A549 (cell line): ENCODE data around the gene NDUFB4. TPM values are rescaled to one million over a fixed set of nuclear protein-coding genes. Genes with fewer than 3 reads are reported as not detected.

Source experiments
- ATAC-seq, 2 experiments: fragments of 200-7000 bp in 1 of 2; fragments of >200 bp in 1 of 2; cut with Nextera tagmentation in 1 of 2; cut with Tn5 transposase in 1 of 2; 3 replicates each; pipeline versions ENCODE4 v1.8.0 to v1.9.1; 2018 to 2020; ENCODE audit warnings: mild to moderate bottlenecking in 1 of 2, moderate library complexity in 1 of 2
- CTCF ChIA-PET: fragments of 300-600 bp; sonication (Branson Sonifier 250); formaldehyde crosslinking; extraction: SDS; loops from one replicate; lab custom pipeline; 2021; ENCODE audit warnings: antibody characterized with exemption, inconsistent platforms; lab: Yijun Ruan, JAX
- POLR2A ChIA-PET: fragments of 350-600 bp; formaldehyde crosslinking; extraction: SDS; loops from one replicate; lab custom pipeline; 2021; ENCODE audit warnings: antibody characterized with exemption, inconsistent platforms; lab: Yijun Ruan, JAX
- DNase-seq, 2 experiments: peaks; one replicate each; pipeline versions ENCODE4 v3.0.0 to v3.0.0-alpha.2; 2011 to 2016; ENCODE audit warnings: low read depth in 1 of 2, low spot score in 1 of 2
- FAIRE-seq: peaks from 2 replicates; lab custom pipeline; 2011; peaks lifted over from hg19 to GRCh38; lab: Jason Lieb, UNC
- H3K27ac ChIP-seq, 2 experiments: fragments of >200 bp; sonication (Bioruptor Twin); formaldehyde crosslinking; 3 replicates each; pipeline ENCODE4 v1.5.1; 2016 to 2017
- H3K4me1 ChIP-seq: fragments of >200 bp; sonication (Bioruptor Twin); formaldehyde crosslinking; 3 replicates; pipeline ENCODE4 v1.6.1; 2016
- H3K4me2 ChIP-seq: fragments of >200 bp; sonication (Bioruptor Twin); formaldehyde crosslinking; 3 replicates; pipeline ENCODE4 v1.6.1; 2016
- H3K4me3 ChIP-seq: fragments of >200 bp; sonication (Bioruptor Twin); formaldehyde crosslinking; 3 replicates; pipeline ENCODE4 v1.5.1; 2016
- H3K9me3 ChIP-seq: fragments of >200 bp; sonication (Bioruptor Twin); formaldehyde crosslinking; 3 replicates; pipeline ENCODE4 v1.6.1; 2016
- ATOH8 ChIP-seq: fragments of 250-450 bp; sonication (Bioruptor Pico); IDR thresholded peaks from 2 replicates; pipeline ENCODE4 v1.5.0; 2020; ENCODE audit warnings: low read depth, mild to moderate bottlenecking, moderate library complexity
- CBX2 ChIP-seq: fragments of 200-600 bp; sonication (generic); IDR thresholded peaks from 2 replicates; pipeline ENCODE4 v1.6.1; 2016; ENCODE audit warnings: low read depth, mild to moderate bottlenecking, borderline replicate concordance
- CBX8 ChIP-seq: fragments of 200-600 bp; sonication (generic); IDR thresholded peaks from 2 replicates; pipeline ENCODE4 v1.6.1; 2016
- CEBPB ChIP-seq, 2 experiments: fragments of >200 bp in 1 of 2; sonication (Bioruptor Twin) in 1 of 2; formaldehyde crosslinking in 1 of 2; IDR thresholded peaks; 2 replicates each; pipeline ENCODE4 v1.6.1; 2012 to 2016
- CTCF ChIP-seq: fragments of >200 bp; sonication (Bioruptor Twin); formaldehyde crosslinking; IDR thresholded peaks from 3 replicates; pipeline ENCODE4 v1.5.1; 2016
- EP300 ChIP-seq, 2 experiments: fragments of >200 bp; sonication (Bioruptor Twin); formaldehyde crosslinking; IDR thresholded peaks; 2 replicates in 1 of 2; 3 replicates in 1 of 2; pipeline ENCODE4 v1.6.1; 2016 to 2017
- FOSB ChIP-seq: fragments of 250-450 bp; sonication (Bioruptor Pico); IDR thresholded peaks from 2 replicates; pipeline ENCODE4 v1.5.0; 2020; ENCODE audit warnings: mild to moderate bottlenecking, moderate library complexity
- FOSL2 ChIP-seq, 2 experiments: fragments of 450-650 bp in 1 of 2; fragments of >200 bp in 1 of 2; sonication (Bioruptor Twin) in 1 of 2; formaldehyde crosslinking; IDR thresholded peaks; 2 replicates each; pipeline versions ENCODE4 v1.5.0 to v1.6.1; 2016 to 2020; ENCODE audit warnings: mild to moderate bottlenecking in 1 of 2, moderate library complexity in 1 of 2
- FOXS1 ChIP-seq: fragments of 250-450 bp; sonication (Bioruptor Pico); IDR thresholded peaks from 2 replicates; pipeline ENCODE4 v1.5.0; 2020; ENCODE audit warnings: mild to moderate bottlenecking, moderate library complexity
- JUNB ChIP-seq: fragments of >200 bp; sonication (Bioruptor Twin); formaldehyde crosslinking; IDR thresholded peaks from 2 replicates; pipeline ENCODE4 v1.6.1; 2016
- KDM5A ChIP-seq: fragments of 200-600 bp; sonication (generic); IDR thresholded peaks from 2 replicates; pipeline ENCODE4 v1.6.1; 2016; ENCODE audit warnings: antibody characterized with exemption, mild to moderate bottlenecking
- NR3C1 ChIP-seq: fragments of >200 bp; sonication (Bioruptor Twin); formaldehyde crosslinking; IDR thresholded peaks from 3 replicates; pipeline ENCODE4 v1.6.1; 2017
- RAD21 ChIP-seq, 2 experiments: fragments of >200 bp in 1 of 2; sonication (Bioruptor Twin) in 1 of 2; formaldehyde crosslinking in 1 of 2; IDR thresholded peaks in 1 of 2; conservative IDR thresholded peaks in 1 of 2; 2 replicates in 1 of 2; 3 replicates in 1 of 2; pipeline ENCODE4 v1.6.1; 2012 to 2018; ENCODE audit warnings: inconsistent platforms in 1 of 2
- REST ChIP-seq: fragments of 200-600 bp; sonication (generic); IDR thresholded peaks from 2 replicates; pipeline ENCODE4 v1.6.1; 2016; ENCODE audit warnings: antibody characterized with exemption, mild to moderate bottlenecking, moderate library complexity
- RFX5 ChIP-seq: fragments of 450-650 bp; IDR thresholded peaks from 2 replicates; pipeline ENCODE4 v1.7.1; 2014; ENCODE audit warnings: antibody characterized with exemption, mild to moderate bottlenecking, moderate library complexity
- SMC3 ChIP-seq: fragments of >200 bp; sonication (Bioruptor Twin); formaldehyde crosslinking; IDR thresholded peaks from 3 replicates; pipeline ENCODE4 v1.6.1; 2018; ENCODE audit warnings: inconsistent platforms
- TFCP2L1 ChIP-seq: fragments of 250-450 bp; sonication (Bioruptor Pico); IDR thresholded peaks from 2 replicates; pipeline ENCODE4 v1.5.0; 2021; ENCODE audit warnings: mild to moderate bottlenecking
- ZFP36 ChIP-seq: fragments of 450-650 bp; IDR thresholded peaks from 2 replicates; pipeline ENCODE4 v1.6.1; 2014; ENCODE audit warnings: borderline replicate concordance; ENCODE audit not compliant: partially characterized antibody
- WGBS: methylation state at CpG from one replicate; pipeline ENCODE4 v1.1.6; 2017; ENCODE audit errors: missing lambda C conversion rate; 5-methylcytosine and 5-hydroxymethylcytosine counted together
- polyA plus RNA-seq, 4 experiments: library from polyadenylated mRNA; depleted of rRNA in 3 of 4; stranded (reverse); fragments of >200 nt; fragmentation: RNase III in 1 of 4; extraction: RNeasy Plus Mini Kit Qiagen cat#74134 plus additional on column Dnase treatment in 1 of 4; gene quantifications; 2 replicates in 3 of 4; 3 replicates in 1 of 4; pipeline ENCODE4 v1.2.3, GENCODE V29; 2011 to 2017

The NDUFB4 gene
- polyA plus RNA-seq, 2 of the 4 experiments (the other 2 are of a cell fraction), result 239 to 686 TPM

GRCh38 chr3:120560304-120561250, 35.6 kb upstream of the NDUFB4 start:
- Histone ChIP-seq H3K4me2 (no peak overlapping the region), H3K27ac (no peak overlapping the region), H3K9me3 (no peaks in the 10 kb centered on the region), H3K4me3 (no peak overlapping the region), H3K4me1 (peaks cover 12% of the 10 kb centered on the region)
- DNase-seq (no peak), FAIRE-seq (no peak), ATAC-seq (no peak)
- CTCF ChIA-PET, result interaction anchor here (0.6 to 8.0 kb wide), 37 partner anchors 9 to 969 kb away, joined by 3 to 220 read pairs (median 4); no protein-coding TSS in a partner anchor
- POLR2A ChIA-PET, result interaction anchor here (0.6 kb wide), 1 partner anchor 122 kb away, joined by 3 read pairs; the partner anchor contains the start of gene HGD
- TF ChIP-seq ZFP36 (no peak), CBX2 (no peak), CBX8 (no peak)
- 78% methylated on average over 12 of the region's 12 CpGs for WGBS

GRCh38 chr3:120561251-120562045, 34.7 kb upstream of the NDUFB4 start:
- H3K9me3 ChIP-seq, result no peaks in the 10 kb centered on the region
- H3K4me2 ChIP-seq, result no peak overlapping the region
- ChIA-PET POLR2A (interaction anchor here (0.6 kb wide), 1 partner anchor 121 kb away, joined by 3 read pairs; the partner anchor contains the start of gene HGD), CTCF (interaction anchor here (0.6 to 8.0 kb wide), 37 partner anchors 8 to 968 kb away, joined by 3 to 220 read pairs (median 4); partner anchors contain the start of gene HGD)
- H3K4me3 ChIP-seq, result no peak overlapping the region
- H3K27ac ChIP-seq, result no peak overlapping the region
- 13% methylated on average over 10 of the region's 10 CpGs for WGBS
- no peak for TF ChIP-seq EP300 (IDR thresholded peaks at IDR 0.05)
- TF ChIP-seq JUNB, result no peak
- TF ChIP-seq NR3C1, result no peak
- TF ChIP-seq RFX5, result no peak
- no peak for TF ChIP-seq FOSB (CRISPR knock-in tag)
- TF ChIP-seq REST, result no peak
- no peak for TF ChIP-seq CBX2
- no peak for TF ChIP-seq TFCP2L1
- TF ChIP-seq CTCF, result peak; percentile 88
- TF ChIP-seq SMC3, result peak; percentile 81
- TF ChIP-seq ATOH8, result no peak
- TF ChIP-seq RAD21 (conservative IDR thresholded peaks at IDR 0.05 in 1 of 2, IDR thresholded peaks at IDR 0.05 in 1 of 2), result peak; percentile 86 to 89
- TF ChIP-seq CEBPB (IDR thresholded peaks at IDR 0.05), result 0 out of 4 replicates have a peak, but pooled peaks of 1 of the 2 experiments have one; percentile 15
- TF ChIP-seq FOXS1 (CRISPR knock-in tag), result no peak
- no peak for TF ChIP-seq CBX8
- no peak for TF ChIP-seq FOSL2 (IDR thresholded peaks at IDR 0.05)
- TF ChIP-seq FOSL2 (CRISPR knock-in tag; IDR thresholded peaks at IDR 0.05), result no peak
- TF ChIP-seq KDM5A, result no peak
- DNase-seq (peak in 1 of 2 experiments; percentile 71), FAIRE-seq (no peak), ATAC-seq (peak; percentile 66 to 79; a peak in 4 of 6 replicates)
- H3K4me1 ChIP-seq, result peaks cover 12% of the 10 kb centered on the region
